H9 (cell line): ENCODE results near the gene MRTFB. TPM values are rescaled to one million over a fixed set of nuclear protein-coding genes. Genes with fewer than 3 reads are reported as not detected.
A peak's percentile ranks its signal among the peaks of the same experiment; 100 is the strongest.

Experiments
- DNase-seq: peaks from one replicate; pipeline ENCODE4 v3.0.0-alpha.2; 2017
- H2AFZ ChIP-seq: one replicate; pipeline ENCODE4 v1.6.1; 2013; ENCODE audit warnings: mild to moderate bottlenecking, low read length, control low read depth, moderate library complexity
- H2AK5ac ChIP-seq: 2 replicates; pipeline ENCODE4 v1.6.1; 2013; ENCODE audit warnings: low read length, control low read depth, mixed read lengths; ENCODE audit not compliant: insufficient read length
- H2BK120ac ChIP-seq: one replicate; pipeline ENCODE4 v1.6.1; 2013; ENCODE audit warnings: low read depth, mild to moderate bottlenecking, low read length, control low read depth, inconsistent platforms; ENCODE audit not compliant: poor library complexity, severe bottlenecking
- H2BK12ac ChIP-seq: 2 replicates; pipeline ENCODE4 v1.6.1; 2013; ENCODE audit warnings: low read length, control low read depth, mixed read lengths, low read depth; ENCODE audit not compliant: insufficient read length
- H2BK15ac ChIP-seq: 2 replicates; pipeline ENCODE4 v1.6.1; 2013; ENCODE audit warnings: low read depth, low read length, control low read depth
- H2BK20ac ChIP-seq: one replicate; pipeline ENCODE4 v1.6.1; 2013; ENCODE audit warnings: low read depth, mild to moderate bottlenecking, low read length, control low read depth, inconsistent platforms; ENCODE audit not compliant: poor library complexity, severe bottlenecking
- H2BK5ac ChIP-seq: 2 replicates; pipeline ENCODE4 v1.6.1; 2013; ENCODE audit warnings: low read length, control low read depth, mixed read lengths; ENCODE audit not compliant: insufficient read length
- H3K14ac ChIP-seq: 2 replicates; pipeline ENCODE4 v1.6.1; 2013; ENCODE audit warnings: low read length, control low read depth; ENCODE audit not compliant: insufficient read depth
- H3K18ac ChIP-seq: 2 replicates; pipeline ENCODE4 v1.6.1; 2013; ENCODE audit warnings: low read depth, mild to moderate bottlenecking, mixed read lengths, low read length, control low read depth; ENCODE audit not compliant: insufficient read length
- H3K23ac ChIP-seq: 2 replicates; pipeline ENCODE4 v1.6.1; 2013; ENCODE audit warnings: low read length, control low read depth, mixed read lengths, low read depth; ENCODE audit not compliant: insufficient read length
- H3K23me2 ChIP-seq: 2 replicates; pipeline ENCODE4 v1.6.1; 2013; ENCODE audit warnings: low read depth, mild to moderate bottlenecking, mixed read lengths, low read length, control low read depth; ENCODE audit not compliant: insufficient read length, poor library complexity, severe bottlenecking
- H3K27ac ChIP-seq: 2 replicates; pipeline ENCODE4 v1.5.1; 2013; ENCODE audit warnings: low read length, control low read depth, mixed read lengths, low read depth; ENCODE audit not compliant: insufficient read length
- H3K27me3 ChIP-seq: 2 replicates; pipeline ENCODE4 v1.6.1; 2013; ENCODE audit warnings: low read length, control low read depth, inconsistent platforms; ENCODE audit not compliant: insufficient read depth
- H3K4ac ChIP-seq: 2 replicates; pipeline ENCODE4 v1.6.1; 2013; ENCODE audit warnings: low read depth, mild to moderate bottlenecking, control low read depth, inconsistent platforms, low read length, moderate library complexity
- H3K4me1 ChIP-seq: 2 replicates; pipeline ENCODE4 v1.6.1; 2013; ENCODE audit warnings: low read length, control low read depth, inconsistent platforms; ENCODE audit not compliant: insufficient read depth
- H3K4me2 ChIP-seq: 2 replicates; pipeline ENCODE4 v1.6.1; 2013; ENCODE audit warnings: low read length, control low read depth, mixed read lengths; ENCODE audit not compliant: insufficient read length, insufficient read depth
- H3K56ac ChIP-seq: 2 replicates; pipeline ENCODE4 v1.6.1; 2013; ENCODE audit warnings: low read depth, mild to moderate bottlenecking, mixed read lengths, low read length, control low read depth; ENCODE audit not compliant: insufficient read length
- H3K79me1 ChIP-seq: 2 replicates; pipeline ENCODE4 v1.6.1; 2013; ENCODE audit warnings: low read depth, mild to moderate bottlenecking, moderate library complexity, low read length, control low read depth, inconsistent platforms; ENCODE audit not compliant: insufficient read depth, poor library complexity, severe bottlenecking
- H3K79me2 ChIP-seq: 2 replicates; pipeline ENCODE4 v1.6.1; 2013; ENCODE audit warnings: low read length, control low read depth, inconsistent platforms; ENCODE audit not compliant: insufficient read depth
- H3K9ac ChIP-seq: 2 replicates; pipeline ENCODE4 v1.6.1; 2013; ENCODE audit warnings: low read length, control low read depth, mixed read lengths; ENCODE audit not compliant: insufficient read length; ENCODE audit errors: extremely low read depth
- H3K9me3 ChIP-seq: one replicate; pipeline ENCODE4 v1.6.1; 2013; ENCODE audit warnings: low read depth, low read length, inconsistent platforms; ENCODE audit not compliant: control insufficient read depth
- H3T11ph ChIP-seq: one replicate; pipeline ENCODE4 v1.6.1; 2013; ENCODE audit warnings: mild to moderate bottlenecking, low read length, control low read depth, inconsistent platforms
- H4K20me1 ChIP-seq: one replicate; pipeline ENCODE4 v1.6.1; 2013; ENCODE audit not compliant: control insufficient read depth, insufficient read length, insufficient read depth
- H4K5ac ChIP-seq: 2 replicates; pipeline ENCODE4 v1.6.1; 2013; ENCODE audit warnings: low read depth, mild to moderate bottlenecking, mixed read lengths, low read length, control low read depth; ENCODE audit not compliant: insufficient read length
- H4K8ac ChIP-seq: replicated peaks from 2 replicates; pipeline ENCODE4 v1.6.1; 2013; ENCODE audit warnings: low read length, control low read depth, mixed read lengths, low read depth; ENCODE audit not compliant: insufficient read length
- H4K91ac ChIP-seq: 2 replicates; pipeline ENCODE4 v1.6.1; 2013; ENCODE audit warnings: low read depth, mild to moderate bottlenecking, moderate library complexity, mixed read lengths, low read length, control low read depth; ENCODE audit not compliant: insufficient read length
- H3K27ac Mint-ChIP-seq, 3 experiments: 2 replicates in 2 of 3; 3 replicates in 1 of 3; pipeline ENCODE4 v1.8.0; 2020 to 2021; ENCODE audit warnings: mixed read lengths in 3 of 3, mild to moderate bottlenecking in 1 of 3, moderate library complexity in 1 of 3
- H3K27me3 Mint-ChIP-seq: 2 replicates; pipeline ENCODE4 v1.8.0; 2021; ENCODE audit warnings: low read depth, mild to moderate bottlenecking, moderate library complexity, mixed read lengths
- H3K36me3 Mint-ChIP-seq, 3 experiments: 2 replicates in 2 of 3; 3 replicates in 1 of 3; pipeline ENCODE4 v1.8.0; 2020 to 2021; ENCODE audit warnings: low read depth in 3 of 3, mixed read lengths in 3 of 3; ENCODE audit not compliant: insufficient read depth in 1 of 3
- H3K4me1 Mint-ChIP-seq, 2 experiments: 2 replicates each; pipeline ENCODE4 v1.8.0; 2020; ENCODE audit warnings: mixed read lengths in 2 of 2
- H3K4me3 Mint-ChIP-seq, 2 experiments: 2 replicates in 1 of 2; 3 replicates in 1 of 2; pipeline ENCODE4 v1.8.0; 2020 to 2021; ENCODE audit warnings: mild to moderate bottlenecking in 2 of 2, mixed read lengths in 2 of 2, moderate library complexity in 1 of 2
- H3K9me3 Mint-ChIP-seq, 2 experiments: 2 replicates in 1 of 2; 3 replicates in 1 of 2; pipeline ENCODE4 v1.8.0; 2020; ENCODE audit warnings: mild to moderate bottlenecking in 2 of 2, mixed read lengths in 2 of 2, moderate library complexity in 1 of 2
- WGBS: extraction: QIAGEN DNeasy Blood & Tissue Kit; methylation state at CpG from one replicate; pipeline ENCODE4 v1.1.7; 2013; ENCODE audit warnings: missing lambda C conversion rate, low lambda C conversion rate, mixed read lengths; ENCODE audit not compliant: insufficient read length; ENCODE audit errors: extremely low coverage; 5-methylcytosine and 5-hydroxymethylcytosine counted together
- total RNA-seq: library from RNA; stranded (reverse); gene quantifications from 2 replicates; pipeline ENCODE4 v1.2.1, GENCODE V29; 2021
- TF ChIP-seq, protein P1 (sequence below): fragments of 200-600 bp; sonication (generic); conservative IDR thresholded peaks from 3 replicates; pipeline ENCODE4 v1.8.0; 2021; ENCODE audit warnings: antibody characterized with exemption, mild to moderate bottlenecking

Gene MRTFB
- total RNA-seq, 1 experiment from 2014 or later, result 29.9 TPM

DNA sequence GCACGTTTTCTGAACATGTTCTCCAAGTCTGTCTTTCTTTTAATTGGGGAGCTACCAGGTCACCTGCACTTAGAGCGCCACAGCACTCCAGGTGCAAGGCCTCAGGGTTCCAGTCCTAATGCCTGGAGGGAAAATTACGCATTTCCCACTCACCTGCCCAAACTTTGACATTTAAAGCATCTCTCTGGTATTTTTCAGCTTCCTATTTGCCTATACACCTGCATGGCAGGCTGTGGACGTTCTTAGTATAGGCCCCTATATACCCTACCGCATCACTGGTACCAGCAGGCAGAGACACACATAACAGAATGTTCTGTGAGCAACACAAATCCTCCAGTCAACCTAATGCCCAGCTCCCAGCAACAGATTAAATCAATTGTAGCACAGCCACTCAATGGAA is 213.3 kb downstream of the MRTFB start:
- Histone ChIP-seq H3K27ac (no peak overlapping the region), H4K8ac (no peak overlapping the region), H3K4me2 (peak overlapping the region; percentile 67), H3K4ac (no peak overlapping the region), H2BK5ac (no peak overlapping the region), H3K9ac (no peak overlapping the region), H2BK20ac (no peak overlapping the region), H4K91ac (no peak overlapping the region), H3K4me1 (peaks cover 8% of the 10 kb centered on the region; the same call in 1 of the 2 replicates), H2BK120ac (no peak overlapping the region), H4K20me1 (no peaks in the 10 kb centered on the region), H2BK15ac (no peak overlapping the region), H2AK5ac (no peak overlapping the region), H3T11ph (no peak overlapping the region), H4K5ac (no peak overlapping the region), H3K56ac (no peak overlapping the region), H3K79me1 (no peaks in the 10 kb centered on the region), H3K23me2 (peaks cover 13% of the 10 kb centered on the region), H2AFZ (no peak overlapping the region), H3K79me2 (no peaks in the 10 kb centered on the region), H3K23ac (no peak overlapping the region), H3K18ac (no peak overlapping the region), H3K27me3 (no peaks in the 10 kb centered on the region), H2BK12ac (no peak overlapping the region), H3K9me3 (no peaks in the 10 kb centered on the region), H3K14ac (no peak overlapping the region)
- Mint-ChIP-seq H3K9me3 (peaks cover 3 to 4% of the 10 kb centered on the region in 2 experiments), H3K4me3 (peak overlapping the region; percentile 84 to 94), H3K4me1 (peaks cover 42 to 43% of the 10 kb centered on the region in 2 experiments), H3K27me3 (peaks cover 9% of the 10 kb centered on the region), H3K27ac (peak overlapping the region in 2 of 3 experiments; percentile 5 to 32; a peak in 1 of 7 replicates), H3K36me3 (peaks cover 0 to 4% (median 2%) of the 10 kb centered on the region in 3 experiments; a peak in 5 of 7 replicates)
- DNase-seq, result peak; percentile 36
- no CpG with 5 or more reads among the region's 5 CpGs for WGBS
- TF ChIP-seq, protein P1, sequence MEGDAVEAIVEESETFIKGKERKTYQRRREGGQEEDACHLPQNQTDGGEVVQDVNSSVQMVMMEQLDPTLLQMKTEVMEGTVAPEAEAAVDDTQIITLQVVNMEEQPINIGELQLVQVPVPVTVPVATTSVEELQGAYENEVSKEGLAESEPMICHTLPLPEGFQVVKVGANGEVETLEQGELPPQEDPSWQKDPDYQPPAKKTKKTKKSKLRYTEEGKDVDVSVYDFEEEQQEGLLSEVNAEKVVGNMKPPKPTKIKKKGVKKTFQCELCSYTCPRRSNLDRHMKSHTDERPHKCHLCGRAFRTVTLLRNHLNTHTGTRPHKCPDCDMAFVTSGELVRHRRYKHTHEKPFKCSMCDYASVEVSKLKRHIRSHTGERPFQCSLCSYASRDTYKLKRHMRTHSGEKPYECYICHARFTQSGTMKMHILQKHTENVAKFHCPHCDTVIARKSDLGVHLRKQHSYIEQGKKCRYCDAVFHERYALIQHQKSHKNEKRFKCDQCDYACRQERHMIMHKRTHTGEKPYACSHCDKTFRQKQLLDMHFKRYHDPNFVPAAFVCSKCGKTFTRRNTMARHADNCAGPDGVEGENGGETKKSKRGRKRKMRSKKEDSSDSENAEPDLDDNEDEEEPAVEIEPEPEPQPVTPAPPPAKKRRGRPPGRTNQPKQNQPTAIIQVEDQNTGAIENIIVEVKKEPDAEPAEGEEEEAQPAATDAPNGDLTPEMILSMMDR, result no peak
